CD4-positive, alpha-beta T cell (primary cell): ENCODE results near the gene RERE. TPM values are rescaled to one million over a fixed set of nuclear protein-coding genes. Genes with fewer than 3 reads are reported as not detected.

Source experiments
- ATAC-seq: fragments of 200-7000 bp; cut with Tn5 transposase; one replicate; pipeline ENCODE4 v1.10.0; 2022; ENCODE audit warnings: mild to moderate bottlenecking; ENCODE audit not compliant: poor library complexity
- CTCF ChIA-PET: fragments of 350-600 bp; sonication (Branson Sonifier 250); formaldehyde crosslinking; loops from one replicate; lab custom pipeline; 2021; ENCODE audit warnings: antibody characterized with exemption, inconsistent platforms; lab: Charles Lee
- POLR2A ChIA-PET: fragments of 350-600 bp; sonication (Branson Sonifier 250); formaldehyde crosslinking; loops from one replicate; lab custom pipeline; 2021; ENCODE audit warnings: antibody characterized with exemption, inconsistent platforms; lab: Charles Lee
- DNase-seq, 14 experiments: peaks; one replicate each; pipeline ENCODE4 v3.0.0-alpha.2; 2013 to 2020; ENCODE audit warnings: mixed read lengths in 2 of 14
- H3K27ac ChIP-seq, 2 donors: one replicate each; pipeline versions ENCODE4 v1.5.1 to v1.7.0; 2013; ENCODE audit warnings: low read length in 2 of 2, low read depth in 1 of 2, mild to moderate bottlenecking in 1 of 2
- H3K27me3 ChIP-seq, 2 experiments: 1 replicate in 1 of 2; 2 replicates in 1 of 2; pipeline versions ENCODE4 v1.6.1 to v1.7.0; 2013; ENCODE audit warnings: low read length in 2 of 2, control low read depth in 1 of 2, mild to moderate bottlenecking in 1 of 2, moderate library complexity in 1 of 2; ENCODE audit not compliant: insufficient read depth in 2 of 2, control insufficient read depth in 1 of 2
- H3K36me3 ChIP-seq: one replicate; pipeline ENCODE4 v1.6.1; 2013; ENCODE audit warnings: low read length, control low read depth; ENCODE audit not compliant: insufficient read depth
- H3K4me1 ChIP-seq: one replicate; pipeline ENCODE4 v1.6.1; 2013; ENCODE audit warnings: low read length, control low read depth; ENCODE audit not compliant: insufficient read depth
- H3K4me3 ChIP-seq: one replicate; pipeline ENCODE4 v1.5.1; 2013; ENCODE audit warnings: mild to moderate bottlenecking, low read length, moderate library complexity
- H3K9me3 ChIP-seq, 2 experiments: 1 replicate in 1 of 2; 2 replicates in 1 of 2; pipeline versions ENCODE4 v1.6.1 to v1.7.0; 2013; ENCODE audit warnings: low read length in 2 of 2, mild to moderate bottlenecking in 2 of 2, control low read depth in 1 of 2, moderate library complexity in 1 of 2; ENCODE audit not compliant: control insufficient read depth in 1 of 2, insufficient read depth in 1 of 2
- H3K27ac Mint-ChIP-seq: one replicate; pipeline ENCODE4 v1.8.0; 2020; ENCODE audit warnings: mixed read lengths
- H3K27me3 Mint-ChIP-seq: one replicate; pipeline ENCODE4 v1.8.0; 2021; ENCODE audit warnings: mixed read lengths
- H3K36me3 Mint-ChIP-seq: one replicate; pipeline ENCODE4 v1.8.0; 2021; ENCODE audit warnings: low read depth, mixed read lengths
- H3K4me1 Mint-ChIP-seq: one replicate; pipeline ENCODE4 v1.8.0; 2021; ENCODE audit warnings: low read depth, mixed read lengths
- H3K4me3 Mint-ChIP-seq: one replicate; pipeline ENCODE4 v1.8.0; 2020; ENCODE audit warnings: mild to moderate bottlenecking, mixed read lengths
- H3K9me3 Mint-ChIP-seq: one replicate; pipeline ENCODE4 v1.8.0; 2020; ENCODE audit warnings: mixed read lengths
- intact Hi-C, 2 experiments: fragments of 100-400 bp; cut with DNase I in 1 of 2; cut with micrococcal nuclease in 1 of 2; formaldehyde crosslinking; loops; one replicate each; pipeline versions ENCODE4 v1.15.1 to v1.9.0; 2023 to 2025; cut with DNase I, micrococcal nuclease
- total RNA-seq, 174 experiments: library from RNA in 2 of 174; stranded (reverse) in 2 of 174; gene quantifications; one replicate each; pipeline ENCODE4 v1.2.3 and lab custom pipeline; 2021 to 2026
- TF ChIP-seq, protein P1 (sequence below): fragments of 200-600 bp; IDR thresholded peaks from one replicate; pipeline ENCODE4 v1.8.0; 2022; ENCODE audit warnings: antibody characterized with exemption, mild to moderate bottlenecking

Gene RERE
- total RNA-seq, 2 experiments from 2014 or later, result 78.4 to 84.0 TPM

DNA sequence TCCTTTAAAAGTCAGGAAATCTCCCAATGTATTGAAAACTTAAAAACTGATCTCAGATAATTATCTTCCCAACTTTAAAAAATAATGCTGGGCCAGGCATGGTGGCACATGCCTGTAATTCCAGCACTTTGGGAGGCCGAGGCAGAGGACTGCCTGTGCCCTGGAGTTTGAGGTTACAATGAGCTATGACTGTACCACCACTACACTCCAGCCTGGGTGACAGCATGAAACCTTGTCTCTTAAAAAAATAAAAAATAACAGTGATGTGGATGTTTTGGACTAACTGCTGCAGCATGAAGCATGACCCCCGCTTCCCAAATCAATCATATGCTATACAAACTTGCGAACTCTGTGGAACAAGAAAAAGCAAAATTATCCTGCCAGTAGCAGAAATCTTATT lies 186.3 kb downstream of the RERE start:
- CTCF ChIA-PET, result no interaction called here
- POLR2A ChIA-PET, result interaction anchor here (0.8 kb wide), 1 partner anchor 20 kb away, joined by 3 read pairs; no protein-coding TSS in a partner anchor
- Mint-ChIP-seq H3K4me1 (peaks cover 44% of the 10 kb centered on the region), H3K9me3 (no peaks in the 10 kb centered on the region), H3K27me3 (no peaks in the 10 kb centered on the region), H3K4me3 (no peak overlapping the region), H3K27ac (peak overlapping the region; percentile 22), H3K36me3 (no peaks in the 10 kb centered on the region)
- Histone ChIP-seq H3K27ac (no peak overlapping the region), H3K4me3 (no peak overlapping the region), H3K9me3 (no peaks in the 10 kb centered on the region), H3K36me3 (no peaks in the 10 kb centered on the region), H3K27me3 (no peaks in the 10 kb centered on the region), H3K4me1 (no peaks in the 10 kb centered on the region)
- TF ChIP-seq, protein P1, sequence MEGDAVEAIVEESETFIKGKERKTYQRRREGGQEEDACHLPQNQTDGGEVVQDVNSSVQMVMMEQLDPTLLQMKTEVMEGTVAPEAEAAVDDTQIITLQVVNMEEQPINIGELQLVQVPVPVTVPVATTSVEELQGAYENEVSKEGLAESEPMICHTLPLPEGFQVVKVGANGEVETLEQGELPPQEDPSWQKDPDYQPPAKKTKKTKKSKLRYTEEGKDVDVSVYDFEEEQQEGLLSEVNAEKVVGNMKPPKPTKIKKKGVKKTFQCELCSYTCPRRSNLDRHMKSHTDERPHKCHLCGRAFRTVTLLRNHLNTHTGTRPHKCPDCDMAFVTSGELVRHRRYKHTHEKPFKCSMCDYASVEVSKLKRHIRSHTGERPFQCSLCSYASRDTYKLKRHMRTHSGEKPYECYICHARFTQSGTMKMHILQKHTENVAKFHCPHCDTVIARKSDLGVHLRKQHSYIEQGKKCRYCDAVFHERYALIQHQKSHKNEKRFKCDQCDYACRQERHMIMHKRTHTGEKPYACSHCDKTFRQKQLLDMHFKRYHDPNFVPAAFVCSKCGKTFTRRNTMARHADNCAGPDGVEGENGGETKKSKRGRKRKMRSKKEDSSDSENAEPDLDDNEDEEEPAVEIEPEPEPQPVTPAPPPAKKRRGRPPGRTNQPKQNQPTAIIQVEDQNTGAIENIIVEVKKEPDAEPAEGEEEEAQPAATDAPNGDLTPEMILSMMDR, result no peak
- intact Hi-C loops, result no loop called here
- DNase-seq (no peak), ATAC-seq (no peak)

DNA sequence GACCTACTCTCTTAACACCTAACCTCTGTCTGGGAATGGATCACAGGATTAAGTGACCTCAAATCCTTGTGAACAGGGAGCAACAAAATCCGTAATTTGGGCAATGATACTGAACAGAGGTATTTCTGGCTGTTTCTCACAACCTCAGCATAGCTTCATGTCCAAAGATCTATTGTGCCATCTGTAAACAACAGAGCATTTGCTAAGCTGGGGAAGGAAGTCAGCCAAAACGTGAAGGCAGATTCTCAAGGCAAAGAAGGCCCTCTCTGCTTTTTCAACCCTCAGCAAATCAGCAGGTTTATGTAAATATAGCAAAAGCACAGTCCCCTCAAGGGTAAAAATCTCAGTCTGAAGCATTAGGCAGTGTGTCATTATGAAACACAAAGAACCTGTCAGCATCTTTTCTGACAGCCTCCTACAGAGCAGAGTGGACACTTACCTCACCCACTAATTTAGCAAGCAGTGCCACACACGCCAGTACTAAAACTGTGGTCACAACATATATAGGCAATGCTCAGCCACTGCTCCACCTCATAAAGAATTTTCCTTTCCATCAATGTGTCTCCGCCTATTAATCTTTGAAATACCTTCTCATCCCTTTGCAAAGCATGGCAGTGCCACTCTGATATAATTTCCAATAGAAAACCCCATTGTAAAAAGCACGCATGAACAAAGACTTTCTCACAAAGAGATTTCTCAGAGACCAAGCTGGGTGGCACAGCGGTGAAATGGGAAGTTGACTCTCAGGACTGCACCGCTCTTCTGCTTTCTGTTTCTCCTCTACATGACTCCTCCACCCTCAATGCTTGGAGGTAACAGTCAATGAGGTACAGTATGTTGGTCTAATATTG lies 188.0 kb downstream of the RERE start:
- ChIA-PET CTCF (interaction anchor here (1.2 kb wide), 1 partner anchor 18 kb away, joined by 3 read pairs; no protein-coding TSS in a partner anchor), POLR2A (interaction anchor here (0.7 to 1.1 kb wide), 2 partner anchors 11 to 40 kb away, joined by 3 read pairs; no protein-coding TSS in a partner anchor)
- H3K27me3 Mint-ChIP-seq, result no peaks in the 10 kb centered on the region
- H3K36me3 Mint-ChIP-seq, result no peaks in the 10 kb centered on the region
- Histone ChIP-seq H3K9me3 (no peaks in the 10 kb centered on the region), H3K4me3 (no peak overlapping the region), H3K27ac (no peak overlapping the region), H3K36me3 (no peaks in the 10 kb centered on the region), H3K27me3 (no peaks in the 10 kb centered on the region), H3K4me1 (no peaks in the 10 kb centered on the region)
- H3K4me3 Mint-ChIP-seq, result peak overlapping the region; percentile 39
- ATAC-seq (peak; percentile 60), DNase-seq (peak in 2 of 14 experiments; percentile 34 to 43)
- H3K9me3 Mint-ChIP-seq, result no peaks in the 10 kb centered on the region
- peak overlapping the region; percentile 68 for H3K27ac Mint-ChIP-seq
- intact Hi-C loops, result no loop called here
- TF ChIP-seq, protein P1, result no peak
- H3K4me1 Mint-ChIP-seq, result peaks cover 54% of the 10 kb centered on the region

DNA sequence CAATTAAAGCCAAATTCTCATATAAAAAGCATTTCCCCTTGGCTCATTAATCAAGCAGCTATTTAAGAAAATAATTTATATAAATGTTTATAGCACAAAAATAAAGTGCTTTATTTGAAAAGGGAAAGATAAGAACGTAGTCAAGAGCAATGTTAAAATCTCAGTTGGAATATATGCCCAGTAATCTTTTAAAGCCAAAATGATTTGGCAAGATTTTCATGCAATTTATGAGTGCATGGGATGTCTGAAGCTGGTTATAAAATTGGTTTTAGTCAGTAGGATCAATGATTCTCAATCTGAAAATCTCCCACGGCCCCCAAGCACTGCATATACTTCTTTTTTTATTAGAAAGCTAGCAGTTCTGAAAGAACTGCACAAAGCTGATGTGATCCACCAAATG lies 188.8 kb downstream of the RERE start:
- TF ChIP-seq, protein P1, result no peak
- no peaks in the 10 kb centered on the region for H3K27me3 Mint-ChIP-seq
- H3K4me3 Mint-ChIP-seq, result no peak overlapping the region
- peak overlapping the region; percentile 68 for H3K27ac Mint-ChIP-seq
- ATAC-seq (no peak), DNase-seq (no peak)
- Histone ChIP-seq H3K27ac (no peak overlapping the region), H3K4me1 (no peaks in the 10 kb centered on the region), H3K36me3 (no peaks in the 10 kb centered on the region), H3K4me3 (no peak overlapping the region), H3K9me3 (no peaks in the 10 kb centered on the region), H3K27me3 (no peaks in the 10 kb centered on the region)
- no peaks in the 10 kb centered on the region for H3K9me3 Mint-ChIP-seq
- no peaks in the 10 kb centered on the region for H3K36me3 Mint-ChIP-seq
- intact Hi-C loops, result no loop called here
- ChIA-PET CTCF (interaction anchor here (1.1 to 1.2 kb wide), 2 partner anchors 19 to 98 kb away, joined by 3 read pairs; no protein-coding TSS in a partner anchor), POLR2A (interaction anchor here (1.1 to 1.2 kb wide), 2 partner anchors 10 to 41 kb away, joined by 3 to 4 read pairs; no protein-coding TSS in a partner anchor)
- peaks cover 61% of the 10 kb centered on the region for H3K4me1 Mint-ChIP-seq
